KMS-11 (cell line): ENCODE data around the gene EEPD1.

ENCODE experiments used
- H2AFZ ChIP-seq: fragments of 200-600 bp; sonication (generic); 2 replicates; pipeline ENCODE4 v1.6.1; 2016; ENCODE audit warnings: antibody characterized with exemption, mixed run types, low read depth
- H3K27ac ChIP-seq: fragments of 200-600 bp; sonication (generic); 2 replicates; pipeline ENCODE4 v1.6.1; 2016; ENCODE audit warnings: mild to moderate bottlenecking, mixed run types
- H3K27me3 ChIP-seq: fragments of 200-600 bp; sonication (generic); 2 replicates; pipeline ENCODE4 v1.6.1; 2017; ENCODE audit warnings: mild to moderate bottlenecking, low read depth, mixed run types, moderate library complexity; ENCODE audit not compliant: insufficient read depth
- H3K36me3 ChIP-seq: fragments of 200-600 bp; sonication (generic); 2 replicates; pipeline ENCODE4 v1.6.1; 2017; ENCODE audit warnings: mild to moderate bottlenecking, mixed run types; ENCODE audit not compliant: insufficient read depth
- H3K4me1 ChIP-seq: fragments of 200-600 bp; sonication (generic); 2 replicates; pipeline ENCODE4 v1.6.1; 2016; ENCODE audit warnings: mild to moderate bottlenecking, low read depth, mixed run types; ENCODE audit not compliant: poor library complexity, severe bottlenecking
- H3K4me2 ChIP-seq: fragments of 200-600 bp; sonication (generic); 2 replicates; pipeline ENCODE4 v1.7.0; 2016; ENCODE audit warnings: mild to moderate bottlenecking, mixed run types
- H3K4me3 ChIP-seq: fragments of 200-600 bp; sonication (generic); IDR thresholded peaks from 2 replicates; pipeline ENCODE4 v1.6.1; 2017; ENCODE audit warnings: low read depth, low read length, mixed read lengths; ENCODE audit not compliant: insufficient read depth
- H3K79me2 ChIP-seq: fragments of 200-600 bp; sonication (generic); 2 replicates; pipeline ENCODE4 v1.6.1; 2016; ENCODE audit warnings: low read depth, mixed run types; ENCODE audit not compliant: insufficient read depth
- H3K9ac ChIP-seq: fragments of 200-600 bp; sonication (generic); 2 replicates; pipeline ENCODE4 v1.6.1; 2016; ENCODE audit warnings: mild to moderate bottlenecking, mixed run types
- H4K20me1 ChIP-seq: fragments of 200-600 bp; sonication (generic); 2 replicates; pipeline ENCODE4 v1.6.1; 2016; ENCODE audit warnings: mild to moderate bottlenecking, mixed run types; ENCODE audit not compliant: insufficient read depth
- CTCF ChIP-seq: fragments of 200-600 bp; sonication (generic); conservative IDR thresholded peaks from 2 replicates; pipeline ENCODE4 v1.6.1; 2017; ENCODE audit warnings: low read depth, mild to moderate bottlenecking, antibody characterized with exemption, low read length, moderate library complexity, mixed read lengths

The EEPD1 gene

DNA sequence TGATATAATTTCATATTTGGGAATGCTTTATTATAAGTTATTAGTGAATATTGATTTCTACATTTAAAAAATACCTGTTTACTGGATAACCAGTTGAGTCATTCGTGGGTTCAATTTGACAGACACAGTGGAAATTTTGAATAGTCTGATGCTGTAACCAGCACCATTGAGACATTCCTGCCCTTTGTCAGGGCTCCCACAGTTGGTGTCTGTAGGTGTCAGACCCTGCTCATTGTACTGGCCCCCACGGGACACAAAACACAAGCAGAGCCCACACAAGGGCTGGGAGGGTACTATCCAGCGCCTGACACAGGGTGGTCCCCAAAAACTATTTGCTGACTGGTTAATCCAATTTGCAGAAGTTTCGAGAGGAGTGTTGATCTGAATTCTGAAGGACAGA, 35.9 kb downstream of the EEPD1 start:
- no peak overlapping the region for H3K4me3 ChIP-seq
- no peak overlapping the region for H2AFZ ChIP-seq
- H3K27ac ChIP-seq, result no peak overlapping the region
- H3K9ac ChIP-seq, result no peak overlapping the region
- H3K27me3 ChIP-seq, result no peaks in the 10 kb centered on the region
- H3K4me1 ChIP-seq, result no peaks in the 10 kb centered on the region
- H4K20me1 ChIP-seq, result no peaks in the 10 kb centered on the region
- H3K4me2 ChIP-seq, result no peak overlapping the region
- no peaks in the 10 kb centered on the region for H3K36me3 ChIP-seq
- no peak for TF ChIP-seq CTCF
- H3K79me2 ChIP-seq, result no peaks in the 10 kb centered on the region

DNA sequence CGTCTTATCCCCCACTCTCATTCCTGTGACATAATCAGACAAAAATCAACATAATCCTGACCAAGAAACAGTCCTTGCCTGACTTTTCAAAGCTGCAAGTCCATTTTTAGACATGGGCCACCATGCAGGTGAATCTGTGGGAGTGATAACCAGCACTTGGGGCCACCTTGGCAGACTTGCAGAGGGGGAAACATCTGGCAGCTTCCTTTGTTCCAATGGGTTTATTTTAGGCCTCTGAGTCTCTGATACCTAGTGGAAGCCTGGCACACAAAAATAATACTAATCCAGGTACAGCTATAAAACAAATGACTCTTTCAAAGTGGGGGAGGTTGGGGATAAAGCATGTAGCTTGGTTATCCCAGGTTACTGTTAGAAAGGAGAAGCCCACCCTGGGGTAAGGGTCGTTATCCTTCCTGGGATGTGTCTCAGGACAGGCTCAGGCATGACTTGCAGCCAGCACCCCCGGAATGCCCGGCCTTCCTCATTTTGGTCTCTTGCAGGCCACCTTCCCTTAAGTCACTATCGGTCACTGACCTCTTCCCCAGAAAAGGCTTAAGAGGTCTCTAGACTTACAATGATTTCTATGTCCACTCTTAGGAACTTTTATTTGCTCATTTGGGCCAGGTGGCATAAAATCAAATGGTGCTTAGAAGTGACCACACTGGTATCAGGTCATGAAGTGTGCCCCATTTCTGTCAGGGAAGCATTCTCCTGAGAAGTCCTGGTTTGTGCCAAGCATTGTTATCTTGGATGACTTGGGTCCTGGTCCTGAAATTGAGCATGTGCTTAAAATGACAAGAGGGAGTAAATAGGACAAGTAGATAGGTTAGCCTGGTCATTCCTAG, 37.6 kb downstream of the EEPD1 start:
- Histone ChIP-seq H3K9ac (no peak overlapping the region), H2AFZ (no peak overlapping the region), H3K27me3 (no peaks in the 10 kb centered on the region), H3K4me1 (no peaks in the 10 kb centered on the region), H3K4me3 (no peak overlapping the region), H3K79me2 (no peaks in the 10 kb centered on the region), H4K20me1 (no peaks in the 10 kb centered on the region), H3K36me3 (no peaks in the 10 kb centered on the region), H3K27ac (no peak overlapping the region), H3K4me2 (no peak overlapping the region)
- no peak for TF ChIP-seq CTCF

DNA sequence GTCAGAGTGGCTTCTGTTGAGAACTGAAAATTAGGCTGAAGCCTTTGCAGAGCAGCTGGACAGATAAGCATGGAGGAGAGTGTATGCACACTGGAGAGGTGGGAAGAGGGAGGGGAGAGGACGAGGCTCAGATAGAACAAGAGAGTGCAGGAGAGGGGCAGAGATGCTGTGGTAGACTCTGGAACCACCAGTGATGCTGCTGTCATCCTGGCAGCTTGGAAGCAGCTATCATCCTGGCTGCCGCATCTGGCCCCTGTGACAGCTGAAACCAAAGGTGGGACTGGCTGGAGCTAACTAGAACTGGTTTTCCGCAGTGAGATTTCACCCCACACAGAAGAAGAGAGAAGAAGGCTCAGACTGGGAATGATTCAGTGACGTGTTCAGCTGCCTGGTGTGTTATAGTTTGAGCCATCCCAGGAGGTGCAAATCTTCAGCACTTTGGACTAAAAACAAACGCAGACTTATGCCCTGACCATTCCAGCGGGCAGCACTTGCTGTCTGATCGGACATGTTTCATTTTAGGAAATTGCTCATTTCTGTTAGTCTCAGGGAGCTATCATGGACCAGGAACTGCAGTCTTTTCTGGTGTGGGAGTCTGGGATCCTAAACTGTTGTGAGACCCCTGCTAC, 38.4 kb downstream of the EEPD1 start:
- H3K27me3 ChIP-seq, result no peaks in the 10 kb centered on the region
- no peak overlapping the region for H2AFZ ChIP-seq
- no peak overlapping the region for H3K4me3 ChIP-seq
- no peak overlapping the region for H3K9ac ChIP-seq
- no peak for TF ChIP-seq CTCF
- no peaks in the 10 kb centered on the region for H4K20me1 ChIP-seq
- no peak overlapping the region for H3K27ac ChIP-seq
- H3K36me3 ChIP-seq, result no peaks in the 10 kb centered on the region
- H3K4me1 ChIP-seq, result no peaks in the 10 kb centered on the region
- no peaks in the 10 kb centered on the region for H3K79me2 ChIP-seq
- no peak overlapping the region for H3K4me2 ChIP-seq

GRCh38 chr7:36192053-36192824, 39.2 kb downstream of the EEPD1 start:
- H4K20me1 ChIP-seq, result no peaks in the 10 kb centered on the region
- TF ChIP-seq CTCF, result no peak
- H2AFZ ChIP-seq, result no peak overlapping the region
- H3K27me3 ChIP-seq, result no peaks in the 10 kb centered on the region
- H3K9ac ChIP-seq, result no peak overlapping the region
- H3K27ac ChIP-seq, result no peak overlapping the region
- H3K36me3 ChIP-seq, result no peaks in the 10 kb centered on the region
- no peaks in the 10 kb centered on the region for H3K4me1 ChIP-seq
- no peak overlapping the region for H3K4me3 ChIP-seq
- no peaks in the 10 kb centered on the region for H3K79me2 ChIP-seq
- H3K4me2 ChIP-seq, result no peak overlapping the region
